Neural cell (in vitro differentiated cells): ENCODE measurements around the gene EYA3.

ENCODE experiments used
- EP300 ChIP-seq: fragments of 450-650 bp; conservative IDR thresholded peaks from 2 replicates; pipeline ENCODE4 v1.6.1; 2014; ENCODE audit warnings: antibody characterized with exemption, mild to moderate bottlenecking, moderate library complexity; ENCODE audit not compliant: poor library complexity, severe bottlenecking
- MXI1 ChIP-seq: fragments of 450-650 bp; conservative IDR thresholded peaks from 2 replicates; pipeline ENCODE4 v1.6.1; 2014; ENCODE audit warnings: antibody characterized with exemption, mild to moderate bottlenecking; ENCODE audit not compliant: poor library complexity, severe bottlenecking
- POLR2AphosphoS5 ChIP-seq: IDR thresholded peaks from 2 replicates; pipeline ENCODE4 v1.6.1; 2012
- TF ChIP-seq, protein P1 (sequence below): fragments of 450-650 bp; IDR thresholded peaks from 2 replicates; pipeline ENCODE4 v1.5.1; 2014; ENCODE audit warnings: antibody characterized with exemption, mild to moderate bottlenecking, moderate library complexity; ENCODE audit not compliant: poor library complexity, severe bottlenecking
- TF ChIP-seq, protein P2 (sequence below): IDR thresholded peaks from 2 replicates; pipeline ENCODE4 v1.6.1; 2012; ENCODE audit warnings: borderline replicate concordance

DNA sequence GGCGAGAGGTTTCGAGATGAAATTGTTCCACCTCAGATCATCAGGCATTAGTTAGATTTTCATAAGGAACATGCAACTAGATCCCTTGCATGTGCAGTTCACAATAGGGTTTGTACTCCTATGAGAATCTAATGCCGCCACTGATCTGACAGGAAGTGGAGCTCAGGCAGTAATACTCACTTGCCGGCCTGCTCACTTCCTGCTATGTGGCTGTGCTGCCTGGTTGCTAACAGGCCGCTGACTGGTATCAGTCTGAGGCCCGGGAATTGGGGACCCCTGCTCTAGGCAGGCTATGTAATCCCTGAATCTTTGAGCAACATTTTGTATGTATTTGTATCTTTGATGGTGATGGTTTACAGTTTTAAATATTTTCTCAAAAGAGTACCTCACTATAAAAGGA lies 96.1 kb downstream of the EYA3 start:
- TF ChIP-seq MXI1, result no peak
- TF ChIP-seq, protein P1, sequence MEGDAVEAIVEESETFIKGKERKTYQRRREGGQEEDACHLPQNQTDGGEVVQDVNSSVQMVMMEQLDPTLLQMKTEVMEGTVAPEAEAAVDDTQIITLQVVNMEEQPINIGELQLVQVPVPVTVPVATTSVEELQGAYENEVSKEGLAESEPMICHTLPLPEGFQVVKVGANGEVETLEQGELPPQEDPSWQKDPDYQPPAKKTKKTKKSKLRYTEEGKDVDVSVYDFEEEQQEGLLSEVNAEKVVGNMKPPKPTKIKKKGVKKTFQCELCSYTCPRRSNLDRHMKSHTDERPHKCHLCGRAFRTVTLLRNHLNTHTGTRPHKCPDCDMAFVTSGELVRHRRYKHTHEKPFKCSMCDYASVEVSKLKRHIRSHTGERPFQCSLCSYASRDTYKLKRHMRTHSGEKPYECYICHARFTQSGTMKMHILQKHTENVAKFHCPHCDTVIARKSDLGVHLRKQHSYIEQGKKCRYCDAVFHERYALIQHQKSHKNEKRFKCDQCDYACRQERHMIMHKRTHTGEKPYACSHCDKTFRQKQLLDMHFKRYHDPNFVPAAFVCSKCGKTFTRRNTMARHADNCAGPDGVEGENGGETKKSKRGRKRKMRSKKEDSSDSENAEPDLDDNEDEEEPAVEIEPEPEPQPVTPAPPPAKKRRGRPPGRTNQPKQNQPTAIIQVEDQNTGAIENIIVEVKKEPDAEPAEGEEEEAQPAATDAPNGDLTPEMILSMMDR, result no peak
- no peak for TF ChIP-seq EP300
- no peak for TF ChIP-seq POLR2AphosphoS5
- TF ChIP-seq, protein P2, sequence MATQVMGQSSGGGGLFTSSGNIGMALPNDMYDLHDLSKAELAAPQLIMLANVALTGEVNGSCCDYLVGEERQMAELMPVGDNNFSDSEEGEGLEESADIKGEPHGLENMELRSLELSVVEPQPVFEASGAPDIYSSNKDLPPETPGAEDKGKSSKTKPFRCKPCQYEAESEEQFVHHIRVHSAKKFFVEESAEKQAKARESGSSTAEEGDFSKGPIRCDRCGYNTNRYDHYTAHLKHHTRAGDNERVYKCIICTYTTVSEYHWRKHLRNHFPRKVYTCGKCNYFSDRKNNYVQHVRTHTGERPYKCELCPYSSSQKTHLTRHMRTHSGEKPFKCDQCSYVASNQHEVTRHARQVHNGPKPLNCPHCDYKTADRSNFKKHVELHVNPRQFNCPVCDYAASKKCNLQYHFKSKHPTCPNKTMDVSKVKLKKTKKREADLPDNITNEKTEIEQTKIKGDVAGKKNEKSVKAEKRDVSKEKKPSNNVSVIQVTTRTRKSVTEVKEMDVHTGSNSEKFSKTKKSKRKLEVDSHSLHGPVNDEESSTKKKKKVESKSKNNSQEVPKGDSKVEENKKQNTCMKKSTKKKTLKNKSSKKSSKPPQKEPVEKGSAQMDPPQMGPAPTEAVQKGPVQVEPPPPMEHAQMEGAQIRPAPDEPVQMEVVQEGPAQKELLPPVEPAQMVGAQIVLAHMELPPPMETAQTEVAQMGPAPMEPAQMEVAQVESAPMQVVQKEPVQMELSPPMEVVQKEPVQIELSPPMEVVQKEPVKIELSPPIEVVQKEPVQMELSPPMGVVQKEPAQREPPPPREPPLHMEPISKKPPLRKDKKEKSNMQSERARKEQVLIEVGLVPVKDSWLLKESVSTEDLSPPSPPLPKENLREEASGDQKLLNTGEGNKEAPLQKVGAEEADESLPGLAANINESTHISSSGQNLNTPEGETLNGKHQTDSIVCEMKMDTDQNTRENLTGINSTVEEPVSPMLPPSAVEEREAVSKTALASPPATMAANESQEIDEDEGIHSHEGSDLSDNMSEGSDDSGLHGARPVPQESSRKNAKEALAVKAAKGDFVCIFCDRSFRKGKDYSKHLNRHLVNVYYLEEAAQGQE, result no peak
